ENCODE measurements around the gene ZBTB34. TPM values are rescaled to one million over a fixed set of nuclear protein-coding genes. Genes with fewer than 3 reads are reported as not detected.

ZBTB34 gene
- total RNA-seq, 1 experiment from 2014 or later = 15.8 TPM

- H4K20me1 ChIP-seq (ENCODE audit: control insufficient read depth, insufficient read depth, insufficient read length) = no peaks in the 10 kb centered on the region
- H3K23ac ChIP-seq (ENCODE audit: insufficient read length, low read depth, low read length) = no peak overlapping the region
- H4K91ac ChIP-seq (ENCODE audit: insufficient read length, low read depth, low read length) = no peak overlapping the region
- no peaks in the 10 kb centered on the region for H3K23me2 ChIP-seq (ENCODE audit: insufficient read length, low read depth, low read length, poor library complexity, severe bottlenecking)
- H3K18ac ChIP-seq (ENCODE audit: insufficient read length, low read depth, low read length) = no peak overlapping the region
- no peak overlapping the region for H3K4me2 ChIP-seq (ENCODE audit: insufficient read depth, insufficient read length, low read length)
- no peak overlapping the region for H3K14ac ChIP-seq (ENCODE audit: insufficient read depth, low read length)
- no peak for DNase-seq
- H2BK120ac ChIP-seq (ENCODE audit: low read depth, low read length, poor library complexity, severe bottlenecking) = no peak overlapping the region
- no peaks in the 10 kb centered on the region for H3K4me1 ChIP-seq (ENCODE audit: insufficient read depth, low read length)
- peaks cover 2% of the 10 kb centered on the region for H3K79me1 ChIP-seq (ENCODE audit: insufficient read depth, low read depth, low read length, poor library complexity, severe bottlenecking)
- H2BK12ac ChIP-seq (ENCODE audit: insufficient read length, low read depth, low read length) = no peak overlapping the region
- WGBS (ENCODE audit: extremely low coverage, insufficient read length, low lambda C conversion rate) = no CpG with 5 or more reads among the region's 6 CpGs
- H4K5ac ChIP-seq (ENCODE audit: insufficient read length, low read depth, low read length) = no peak overlapping the region
- H3K36me3 Mint-ChIP-seq (ENCODE audit: insufficient read depth in 1 of 3, low read depth in 3 of 3) = peaks cover 15 to 23% (median 22%) of the 10 kb centered on the region in 3 experiments
- no peak overlapping the region for H2BK5ac ChIP-seq (ENCODE audit: insufficient read length, low read length)
- no peak overlapping the region for H3K27ac ChIP-seq (ENCODE audit: insufficient read length, low read depth, low read length)
- H2BK20ac ChIP-seq (ENCODE audit: low read depth, low read length, poor library complexity, severe bottlenecking) = no peak overlapping the region
- no peak overlapping the region for H4K8ac ChIP-seq (replicated peaks; ENCODE audit: insufficient read length, low read depth, low read length)
- no peaks in the 10 kb centered on the region for H3K27me3 ChIP-seq (ENCODE audit: insufficient read depth, low read length)
- H3K56ac ChIP-seq (ENCODE audit: insufficient read length, low read depth, low read length) = no peak overlapping the region
- no peak for TF ChIP-seq CTCF (conservative IDR thresholded peaks at IDR 0.05)
- H3K4me3 Mint-ChIP-seq = no peak overlapping the region
- no peaks in the 10 kb centered on the region for H3K9me3 ChIP-seq (ENCODE audit: control insufficient read depth, low read depth, low read length)
- H3K4me1 Mint-ChIP-seq = peaks cover 3 to 13% of the 10 kb centered on the region in 2 experiments
- no peaks in the 10 kb centered on the region; the same call in 1 of the 2 replicates for H3K27me3 Mint-ChIP-seq (ENCODE audit: low read depth)
- no peak overlapping the region for H2AFZ ChIP-seq (ENCODE audit: low read length)
- H3T11ph ChIP-seq (ENCODE audit: low read length) = no peak overlapping the region
- H3K4ac ChIP-seq (ENCODE audit: low read depth, low read length) = no peak overlapping the region
- no peak overlapping the region for H2AK5ac ChIP-seq (ENCODE audit: insufficient read length, low read length)
- no peak overlapping the region for H3K9ac ChIP-seq (ENCODE audit: extremely low read depth, insufficient read length, low read length)
- H3K27ac Mint-ChIP-seq = no peak overlapping the region
- no peaks in the 10 kb centered on the region for H3K79me2 ChIP-seq (ENCODE audit: insufficient read depth, low read length)
- H3K9me3 Mint-ChIP-seq = peaks cover 3 to 4% of the 10 kb centered on the region in 2 experiments
- H2BK15ac ChIP-seq (ENCODE audit: low read depth, low read length) = no peak overlapping the region
These were observed 20.5 kb downstream of the ZBTB34 start for GRCh38 chr9:126880947-126881332.
